Measurements from ENCODE around the gene CDK9. TPM values are rescaled to one million over a fixed set of nuclear protein-coding genes. Genes with fewer than 3 reads are reported as not detected.

The CDK9 gene
- total RNA-seq, 1 donor from 2014 or later = 132 TPM

DNA sequence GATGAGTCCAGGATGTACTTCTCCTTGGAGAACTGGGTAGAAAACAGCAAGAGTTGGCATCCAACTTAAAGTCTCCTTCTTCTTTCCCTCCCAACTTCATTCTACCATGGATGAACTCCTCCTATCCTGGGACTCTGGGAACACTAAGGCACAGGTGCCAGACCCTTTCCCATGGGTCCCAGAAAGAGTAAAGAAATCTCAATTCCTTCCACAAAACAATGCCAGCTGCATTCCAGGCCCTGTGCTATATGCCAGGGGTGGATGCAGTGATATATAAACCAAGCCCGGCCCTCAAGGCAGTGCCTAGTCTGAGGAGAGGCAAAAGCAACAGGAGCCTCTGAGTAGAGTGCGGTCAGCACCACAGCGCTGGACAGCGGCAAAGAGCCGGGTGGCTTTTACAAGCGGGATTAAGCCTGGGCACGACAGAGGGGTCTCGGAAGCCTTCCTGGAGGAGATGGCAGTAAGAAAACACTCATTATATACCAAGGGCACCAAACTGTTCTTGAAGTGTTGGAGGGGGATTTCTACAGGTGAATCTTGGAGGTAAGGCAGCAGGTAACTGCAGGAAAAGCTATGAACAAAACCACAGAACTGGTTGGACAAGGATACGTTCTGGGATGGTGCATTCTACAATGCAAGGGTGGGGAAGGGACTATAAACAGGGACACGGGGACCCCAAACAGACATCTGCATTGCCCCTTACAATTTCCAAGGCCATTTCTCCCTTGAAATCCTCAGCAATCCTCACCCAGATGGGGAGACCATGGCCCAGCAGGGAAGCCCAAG lies 34.4 kb upstream of the CDK9 start:
- intact Hi-C loops (cut with micrococcal nuclease) = loop anchor here (2.0 kb wide), 1 partner anchor 19 kb away; no protein-coding TSS in a partner anchor
- POLR2A ChIA-PET = no interaction called here
- no peaks in the 10 kb centered on the region for H3K4me1 Mint-ChIP-seq
- H3K4me3 Mint-ChIP-seq = no peak overlapping the region
- TF ChIP-seq, protein P1, sequence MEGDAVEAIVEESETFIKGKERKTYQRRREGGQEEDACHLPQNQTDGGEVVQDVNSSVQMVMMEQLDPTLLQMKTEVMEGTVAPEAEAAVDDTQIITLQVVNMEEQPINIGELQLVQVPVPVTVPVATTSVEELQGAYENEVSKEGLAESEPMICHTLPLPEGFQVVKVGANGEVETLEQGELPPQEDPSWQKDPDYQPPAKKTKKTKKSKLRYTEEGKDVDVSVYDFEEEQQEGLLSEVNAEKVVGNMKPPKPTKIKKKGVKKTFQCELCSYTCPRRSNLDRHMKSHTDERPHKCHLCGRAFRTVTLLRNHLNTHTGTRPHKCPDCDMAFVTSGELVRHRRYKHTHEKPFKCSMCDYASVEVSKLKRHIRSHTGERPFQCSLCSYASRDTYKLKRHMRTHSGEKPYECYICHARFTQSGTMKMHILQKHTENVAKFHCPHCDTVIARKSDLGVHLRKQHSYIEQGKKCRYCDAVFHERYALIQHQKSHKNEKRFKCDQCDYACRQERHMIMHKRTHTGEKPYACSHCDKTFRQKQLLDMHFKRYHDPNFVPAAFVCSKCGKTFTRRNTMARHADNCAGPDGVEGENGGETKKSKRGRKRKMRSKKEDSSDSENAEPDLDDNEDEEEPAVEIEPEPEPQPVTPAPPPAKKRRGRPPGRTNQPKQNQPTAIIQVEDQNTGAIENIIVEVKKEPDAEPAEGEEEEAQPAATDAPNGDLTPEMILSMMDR (IDR thresholded peaks at IDR 0.05) = no peak
- DNase-seq = no peak
- peak overlapping the region; percentile 41 for H3K27ac Mint-ChIP-seq
- CTCF ChIA-PET = no interaction called here
- peaks cover 65% of the 10 kb centered on the region for H3K36me3 Mint-ChIP-seq (ENCODE audit: low read depth)
- ATAC-seq (ENCODE audit: low read depth) = no peak
- no peaks in the 10 kb centered on the region for H3K27me3 Mint-ChIP-seq
- no peaks in the 10 kb centered on the region for H3K9me3 Mint-ChIP-seq

DNA sequence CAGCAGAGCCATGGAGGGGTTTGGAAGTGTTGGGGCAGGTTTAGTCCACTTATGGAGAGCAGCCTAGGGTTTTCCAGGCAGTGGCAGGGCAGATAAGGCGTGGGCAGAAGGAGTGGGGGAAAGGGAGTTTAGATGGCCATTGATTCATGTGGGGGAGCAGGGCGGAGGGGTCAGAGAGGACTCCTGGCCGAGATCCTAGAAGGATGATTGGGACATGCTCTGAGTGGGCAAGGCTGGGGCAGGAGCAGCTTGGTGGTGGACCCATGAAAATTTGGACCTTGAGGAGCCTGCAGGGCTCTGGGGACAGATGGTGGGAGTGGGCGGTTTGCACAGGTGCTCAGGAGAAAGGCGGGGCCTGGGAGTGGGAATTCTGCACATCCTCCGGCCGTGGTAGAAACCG lies 32.7 kb upstream of the CDK9 start:
- ChIA-PET CTCF (no interaction called here), POLR2A (no interaction called here)
- TF ChIP-seq, protein P1 (IDR thresholded peaks at IDR 0.05) = no peak
- H3K27me3 Mint-ChIP-seq = no peaks in the 10 kb centered on the region
- H3K27ac Mint-ChIP-seq = no peak overlapping the region
- ATAC-seq (ENCODE audit: low read depth) (no peak), DNase-seq (no peak)
- H3K36me3 Mint-ChIP-seq (ENCODE audit: low read depth) = peaks cover 48% of the 10 kb centered on the region
- no peak overlapping the region for H3K4me3 Mint-ChIP-seq
- intact Hi-C loops (cut with micrococcal nuclease) = loop anchor here (2.0 kb wide), 1 partner anchor 18 kb away; no protein-coding TSS in a partner anchor
- H3K9me3 Mint-ChIP-seq = no peaks in the 10 kb centered on the region
- H3K4me1 Mint-ChIP-seq = no peaks in the 10 kb centered on the region

DNA sequence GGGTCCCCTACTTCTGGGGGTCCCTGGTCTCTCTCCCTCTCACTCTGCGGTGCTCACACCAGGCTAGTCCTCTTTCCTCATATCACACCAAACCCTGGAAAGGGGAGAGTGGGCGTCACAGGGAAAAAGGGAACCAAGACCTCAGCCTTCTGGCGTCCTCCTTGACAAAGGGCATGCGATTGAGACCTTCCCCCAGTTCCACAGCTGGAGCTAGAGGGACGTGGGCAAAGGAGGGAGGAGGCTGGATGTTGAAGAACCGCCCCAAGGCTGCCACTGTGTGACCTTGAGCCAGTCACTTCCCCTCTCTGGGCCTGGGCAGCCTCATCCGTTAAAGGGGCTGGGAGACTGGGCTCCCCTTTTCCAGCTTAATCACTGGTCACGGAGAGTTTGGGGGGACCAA lies 32.2 kb upstream of the CDK9 start:
- no peak overlapping the region for H3K27ac Mint-ChIP-seq

DNA sequence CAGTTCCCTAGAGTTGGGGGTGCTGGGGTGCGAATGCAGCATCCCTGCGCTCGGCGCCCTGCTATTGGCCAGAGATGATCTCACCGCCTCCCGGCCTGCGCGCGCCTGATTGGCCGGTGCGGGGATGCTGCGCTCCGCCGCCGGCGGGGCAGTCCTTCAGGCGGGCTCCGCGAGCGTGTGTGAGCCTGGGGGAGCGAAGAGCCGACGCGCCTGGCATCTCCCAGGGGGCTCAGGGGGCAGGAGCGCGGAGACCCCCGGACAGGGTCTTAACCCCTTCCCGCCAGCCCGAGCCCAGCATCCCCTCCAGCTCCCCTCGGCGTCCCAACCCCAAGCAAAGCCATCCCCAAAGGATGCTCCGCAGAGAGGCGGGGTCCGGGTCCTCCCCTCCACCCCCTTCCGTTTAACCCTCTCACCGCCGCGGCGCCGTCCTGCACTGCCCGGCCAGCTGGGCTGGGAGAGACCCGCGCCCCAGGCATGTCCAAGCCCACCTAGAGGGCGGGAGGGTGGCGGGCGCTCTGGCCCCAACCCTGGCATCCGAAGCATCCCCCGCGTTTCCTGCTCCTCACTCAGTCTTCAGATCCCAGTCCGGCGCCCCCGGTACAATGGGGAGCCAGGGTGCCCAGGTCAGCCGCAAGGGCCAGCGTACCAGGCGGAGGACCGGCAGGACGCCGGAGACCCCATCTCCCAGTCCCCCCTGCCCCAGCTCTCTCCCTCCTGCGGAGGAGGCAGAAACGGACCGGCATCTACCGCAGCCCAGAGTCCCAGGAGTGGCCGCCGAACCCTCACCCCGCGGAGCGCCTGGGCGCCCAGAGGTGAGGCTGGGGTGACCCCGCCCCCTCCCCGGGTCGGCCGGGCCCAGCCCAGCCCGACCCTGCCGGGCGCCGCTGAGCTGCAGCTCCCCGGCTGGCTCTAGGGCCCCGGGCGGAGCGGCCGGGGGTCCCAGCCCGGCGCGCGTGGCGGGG lies 31.5 kb upstream of the CDK9 start:
- POLR2A ChIA-PET = interaction anchor here (1.0 kb wide), 1 partner anchor 30 kb away, joined by 4 read pairs; no protein-coding TSS in a partner anchor
- DNase-seq (no peak), ATAC-seq (ENCODE audit: low read depth) (no peak)
- intact Hi-C loops (cut with micrococcal nuclease) = no loop called here
- Mint-ChIP-seq H3K27me3 (no peaks in the 10 kb centered on the region), H3K27ac (no peak overlapping the region), H3K4me1 (no peaks in the 10 kb centered on the region), H3K4me3 (no peak overlapping the region), H3K36me3 (ENCODE audit: low read depth) (peaks cover 43% of the 10 kb centered on the region), H3K9me3 (no peaks in the 10 kb centered on the region)
- TF ChIP-seq, protein P1 (IDR thresholded peaks at IDR 0.05) = no peak
- CTCF ChIA-PET = no interaction called here

More for the DNA sequence above, 32.2 kb upstream of the CDK9 start:
- ATAC-seq (ENCODE audit: low read depth) (no peak), DNase-seq (no peak)
- H3K4me1 Mint-ChIP-seq = no peaks in the 10 kb centered on the region
- peaks cover 46% of the 10 kb centered on the region for H3K36me3 Mint-ChIP-seq (ENCODE audit: low read depth)
- TF ChIP-seq, protein P1 (IDR thresholded peaks at IDR 0.05) = no peak
- no peaks in the 10 kb centered on the region for H3K9me3 Mint-ChIP-seq
- H3K27me3 Mint-ChIP-seq = no peaks in the 10 kb centered on the region
- no peak overlapping the region for H3K4me3 Mint-ChIP-seq
- ChIA-PET CTCF (no interaction called here), POLR2A (no interaction called here)
- intact Hi-C loops (cut with micrococcal nuclease) = loop anchor here (2.0 kb wide), 1 partner anchor 17 kb away; no protein-coding TSS in a partner anchor
